Vagina (tissue), 2 donors: ENCODE results near the gene ASAH2. TPM values are rescaled to one million over a fixed set of nuclear protein-coding genes. Genes with fewer than 3 reads are reported as not detected.

Source experiments
- DNase-seq, 2 donors: peaks; one replicate each; pipeline ENCODE4 v3.0.0-alpha.2; 2017; ENCODE audit errors: extremely low spot score in 2 of 2
- H3K27ac ChIP-seq: fragments of 200-600 bp; sonication (generic); one replicate; pipeline ENCODE4 v1.5.1; 2019
- H3K27me3 ChIP-seq: fragments of 200-600 bp; sonication (generic); one replicate; pipeline ENCODE4 v1.5.1; 2019
- H3K36me3 ChIP-seq, 2 donors: fragments of 200-600 bp; sonication (generic); one replicate each; pipeline ENCODE4 v1.5.1; 2017 to 2019
- H3K4me1 ChIP-seq: fragments of 200-600 bp; sonication (generic); one replicate; pipeline ENCODE4 v1.5.1; 2019
- H3K4me3 ChIP-seq, 2 donors: fragments of 200-600 bp; sonication (generic); 1 replicate in 1 of 2; 2 replicates in 1 of 2; pipeline ENCODE4 v1.5.1; 2016 to 2019
- H3K9me3 ChIP-seq: fragments of 200-600 bp; sonication (generic); one replicate; pipeline ENCODE4 v1.5.1; 2019
- POLR2A ChIP-seq, 2 donors: fragments of 450-650 bp; IDR thresholded peaks; one replicate each; pipeline ENCODE4 v1.6.1; 2017; ENCODE audit warnings: antibody characterized with exemption in 2 of 2, mild to moderate bottlenecking in 2 of 2, moderate library complexity in 2 of 2
- POLR2AphosphoS5 ChIP-seq, 2 donors: sonication (generic); formaldehyde crosslinking; IDR thresholded peaks; one replicate each; pipeline ENCODE4 v1.9.0; 2017; ENCODE audit warnings: antibody characterized with exemption in 2 of 2, mild to moderate bottlenecking in 2 of 2, low read depth in 1 of 2; ENCODE audit not compliant: insufficient read depth in 1 of 2
- intact Hi-C: fragments of 100-400 bp; cut with DNase I; formaldehyde crosslinking; loops from one replicate; pipeline ENCODE4 v1.15.1; 2023
- total RNA-seq: library from RNA; depleted of rRNA; stranded (reverse); fragments of >200 nt; gene quantifications from one replicate; pipeline ENCODE4 v1.2.3, GENCODE V29; 2016
- TF ChIP-seq, protein P1 (sequence below), 3 experiments: fragments of 450-650 bp in 2 of 3; fragments of 200-600 bp in 1 of 3; sonication (generic) in 1 of 3; IDR thresholded peaks; one replicate each; pipeline ENCODE4 v1.5.1; 2017 to 2019; ENCODE audit warnings: antibody characterized with exemption in 3 of 3, mild to moderate bottlenecking in 2 of 3, moderate library complexity in 2 of 3

Gene ASAH2
- total RNA-seq, 1 donor from 2014 or later, result 2.5 TPM

DNA sequence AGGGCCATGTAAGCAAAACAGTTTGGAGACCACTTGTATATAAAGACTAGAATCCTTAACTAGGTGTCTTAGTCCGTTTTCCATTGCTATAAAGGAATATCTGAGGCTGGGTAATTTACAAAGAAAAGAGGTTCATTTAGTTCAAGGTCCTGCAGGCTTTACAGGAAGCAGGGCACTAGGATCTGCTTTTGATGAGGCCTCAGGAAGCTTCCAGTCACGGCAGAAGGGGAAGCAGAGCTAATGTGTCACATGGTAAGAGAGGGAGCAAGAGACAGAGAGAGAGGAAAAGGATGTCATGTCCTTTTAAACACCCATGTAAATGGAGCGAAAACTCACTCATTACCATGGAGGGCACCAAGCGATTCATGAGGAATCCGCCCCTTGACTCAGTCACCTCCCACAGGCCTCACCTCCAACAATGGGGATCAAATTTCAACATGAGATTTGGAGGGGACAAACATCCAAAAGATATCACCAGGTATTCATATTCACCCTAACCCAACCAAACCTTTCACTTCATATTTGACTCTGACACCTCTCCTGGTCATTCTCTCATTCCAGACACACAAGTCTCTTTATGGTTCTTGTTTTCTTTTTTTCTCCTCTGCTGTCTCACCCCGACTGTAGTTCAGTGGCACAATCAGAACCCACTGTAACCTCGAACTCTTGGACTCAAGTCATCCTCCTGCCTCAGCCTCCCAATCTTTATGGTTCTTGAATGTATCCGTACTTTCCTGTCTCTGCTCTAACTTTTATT lies 30.1 kb upstream of the ASAH2 start:
- intact Hi-C loops, result no loop called here
- no peak for DNase-seq
- no peaks in the 10 kb centered on the region for H3K9me3 ChIP-seq
- H3K4me3 ChIP-seq, result no peak overlapping the region
- no peaks in the 10 kb centered on the region for H3K27me3 ChIP-seq
- H3K36me3 ChIP-seq, result no peaks in the 10 kb centered on the region
- no peaks in the 10 kb centered on the region for H3K4me1 ChIP-seq
- H3K27ac ChIP-seq, result no peak overlapping the region
- TF ChIP-seq, protein P1, sequence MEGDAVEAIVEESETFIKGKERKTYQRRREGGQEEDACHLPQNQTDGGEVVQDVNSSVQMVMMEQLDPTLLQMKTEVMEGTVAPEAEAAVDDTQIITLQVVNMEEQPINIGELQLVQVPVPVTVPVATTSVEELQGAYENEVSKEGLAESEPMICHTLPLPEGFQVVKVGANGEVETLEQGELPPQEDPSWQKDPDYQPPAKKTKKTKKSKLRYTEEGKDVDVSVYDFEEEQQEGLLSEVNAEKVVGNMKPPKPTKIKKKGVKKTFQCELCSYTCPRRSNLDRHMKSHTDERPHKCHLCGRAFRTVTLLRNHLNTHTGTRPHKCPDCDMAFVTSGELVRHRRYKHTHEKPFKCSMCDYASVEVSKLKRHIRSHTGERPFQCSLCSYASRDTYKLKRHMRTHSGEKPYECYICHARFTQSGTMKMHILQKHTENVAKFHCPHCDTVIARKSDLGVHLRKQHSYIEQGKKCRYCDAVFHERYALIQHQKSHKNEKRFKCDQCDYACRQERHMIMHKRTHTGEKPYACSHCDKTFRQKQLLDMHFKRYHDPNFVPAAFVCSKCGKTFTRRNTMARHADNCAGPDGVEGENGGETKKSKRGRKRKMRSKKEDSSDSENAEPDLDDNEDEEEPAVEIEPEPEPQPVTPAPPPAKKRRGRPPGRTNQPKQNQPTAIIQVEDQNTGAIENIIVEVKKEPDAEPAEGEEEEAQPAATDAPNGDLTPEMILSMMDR (IDR thresholded peaks at IDR 0.05), result no peak
- no peak for TF ChIP-seq POLR2A (IDR thresholded peaks at IDR 0.05)

DNA sequence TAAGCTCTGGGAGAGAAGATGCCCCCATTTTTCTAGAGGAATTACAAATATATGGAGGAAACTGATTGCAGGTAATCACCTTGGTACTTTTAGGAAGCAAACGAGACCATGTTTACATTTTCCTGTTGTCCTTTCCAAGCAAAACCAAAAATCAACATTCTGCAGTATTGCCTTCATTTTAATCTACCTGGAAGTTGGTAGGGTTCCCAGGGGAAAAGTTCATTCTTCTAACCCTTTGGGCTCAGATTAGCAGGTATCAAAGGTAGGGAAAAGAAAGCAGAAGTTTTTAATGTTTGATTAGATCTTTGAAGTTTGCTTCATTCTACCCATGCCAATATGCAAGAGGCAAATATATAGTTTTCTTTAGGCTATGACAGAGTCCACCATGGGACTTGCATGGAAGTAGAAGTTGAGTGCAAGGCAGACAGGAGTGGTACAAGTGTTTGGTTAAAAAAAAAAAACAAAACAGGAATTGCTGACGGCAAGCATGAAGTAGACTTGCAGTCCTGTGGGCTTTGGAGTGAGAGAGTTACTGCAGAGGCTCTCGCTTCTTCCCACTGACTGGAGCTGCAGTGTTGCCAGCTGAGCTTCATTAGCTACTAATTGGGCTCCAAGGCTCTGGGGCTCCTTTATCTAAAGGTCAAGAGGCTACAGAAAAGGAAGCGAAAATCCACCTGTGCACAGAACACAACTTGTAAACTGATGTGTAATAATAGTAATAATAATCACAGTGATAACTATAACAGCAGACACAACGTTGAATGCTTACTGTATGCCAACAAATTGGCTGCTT lies 28.9 kb upstream of the ASAH2 start:
- Histone ChIP-seq H3K9me3 (no peaks in the 10 kb centered on the region), H3K36me3 (no peaks in the 10 kb centered on the region), H3K27me3 (no peaks in the 10 kb centered on the region), H3K4me1 (no peaks in the 10 kb centered on the region), H3K27ac (no peak overlapping the region), H3K4me3 (no peak overlapping the region)
- DNase-seq, result no peak
- TF ChIP-seq POLR2A (IDR thresholded peaks at IDR 0.05), result no peak
- TF ChIP-seq, protein P1 (IDR thresholded peaks at IDR 0.05), result no peak
- TF ChIP-seq POLR2AphosphoS5 (IDR thresholded peaks at IDR 0.05; ENCODE audit: insufficient read depth in 1 of 2, low read depth in 1 of 2), result no peak
- intact Hi-C loops, result no loop called here

DNA sequence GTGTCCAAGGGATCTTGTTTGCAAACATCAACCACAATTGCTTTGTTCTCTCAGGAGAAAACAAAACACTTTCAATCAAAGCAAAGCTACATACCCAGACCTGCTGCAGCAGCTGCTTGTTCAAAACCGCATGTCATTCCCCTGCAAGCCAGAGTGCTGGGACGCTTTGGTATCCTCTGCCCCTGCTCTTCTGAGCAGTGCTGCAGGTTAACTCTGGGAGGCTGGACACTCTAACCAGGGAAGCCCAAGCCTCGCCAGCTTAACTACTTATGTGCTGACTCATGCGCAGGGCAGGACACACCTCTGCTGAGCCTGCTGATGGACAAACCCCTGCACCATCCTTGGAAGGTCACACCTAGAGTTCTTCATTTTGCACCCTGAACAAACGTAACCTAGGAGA lies 28.2 kb upstream of the ASAH2 start:
- H3K9me3 ChIP-seq, result no peaks in the 10 kb centered on the region
- TF ChIP-seq, protein P1 (IDR thresholded peaks at IDR 0.05), result no peak
- no peak for TF ChIP-seq POLR2A (IDR thresholded peaks at IDR 0.05)
- no peak overlapping the region for H3K4me3 ChIP-seq
- intact Hi-C loops, result no loop called here
- no peaks in the 10 kb centered on the region for H3K27me3 ChIP-seq
- no peaks in the 10 kb centered on the region for H3K4me1 ChIP-seq
- DNase-seq, result no peak
- no peaks in the 10 kb centered on the region for H3K36me3 ChIP-seq
- no peak overlapping the region for H3K27ac ChIP-seq

DNA sequence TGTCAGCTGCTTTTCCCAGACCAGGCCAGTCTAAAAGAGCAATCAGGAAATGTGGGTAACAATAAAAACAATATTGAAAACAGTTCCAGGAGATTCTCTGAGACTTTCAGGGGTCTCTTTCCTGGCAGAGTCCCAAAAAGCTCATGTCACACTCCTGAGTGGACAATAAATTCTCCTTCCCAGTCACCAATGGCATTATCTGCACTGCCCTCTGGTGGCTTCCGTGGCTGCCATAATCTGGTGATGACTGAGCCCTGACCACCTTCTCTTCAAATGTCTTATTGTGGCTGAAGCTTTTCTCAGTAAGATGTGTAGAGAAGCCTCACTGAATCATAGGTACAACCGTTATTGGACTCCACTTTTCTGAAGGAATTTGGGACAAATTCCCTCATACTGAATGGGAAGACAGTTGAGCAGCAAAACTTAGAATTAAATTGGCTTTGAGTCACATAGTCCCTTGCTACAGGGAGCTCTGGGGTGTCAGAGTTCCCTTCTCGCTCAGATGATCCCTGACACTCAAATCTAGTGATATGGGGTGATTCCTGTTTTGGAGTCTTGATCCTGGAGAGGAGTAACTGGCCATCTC lies 24.4 kb upstream of the ASAH2 start:
- H3K4me3 ChIP-seq, result no peak overlapping the region
- no peaks in the 10 kb centered on the region for H3K4me1 ChIP-seq
- no peak for TF ChIP-seq POLR2AphosphoS5 (IDR thresholded peaks at IDR 0.05; ENCODE audit: insufficient read depth in 1 of 2, low read depth in 1 of 2)
- no peak for TF ChIP-seq POLR2A (IDR thresholded peaks at IDR 0.05)
- TF ChIP-seq, protein P1 (IDR thresholded peaks at IDR 0.05), result no peak
- intact Hi-C loops, result no loop called here
- DNase-seq, result no peak
- H3K9me3 ChIP-seq, result no peaks in the 10 kb centered on the region
- no peak overlapping the region for H3K27ac ChIP-seq
- H3K36me3 ChIP-seq, result no peaks in the 10 kb centered on the region
- H3K27me3 ChIP-seq, result no peaks in the 10 kb centered on the region

DNA sequence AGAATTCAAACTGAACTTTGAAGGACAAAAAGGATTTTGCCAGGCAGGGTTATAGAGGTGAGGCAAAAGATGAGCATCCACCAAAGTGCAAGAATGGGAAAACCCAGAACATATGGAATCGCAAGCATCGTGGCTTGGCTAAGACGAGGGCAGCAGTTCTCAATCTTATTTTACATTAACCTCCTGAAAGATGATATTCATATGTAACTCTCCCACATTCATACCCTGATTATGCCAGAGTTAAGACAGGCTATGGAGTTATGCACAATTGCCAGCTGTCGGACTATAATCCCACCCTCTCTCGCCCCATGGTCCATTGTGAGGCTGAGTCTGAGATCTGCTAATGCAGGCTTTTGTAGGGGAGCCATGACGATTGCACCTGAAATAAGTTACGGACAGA lies 21.2 kb upstream of the ASAH2 start:
- Histone ChIP-seq H3K27ac (no peak overlapping the region), H3K36me3 (no peaks in the 10 kb centered on the region), H3K4me3 (no peak overlapping the region), H3K27me3 (no peaks in the 10 kb centered on the region), H3K9me3 (no peaks in the 10 kb centered on the region), H3K4me1 (no peaks in the 10 kb centered on the region)
- intact Hi-C loops, result no loop called here
- TF ChIP-seq POLR2A (IDR thresholded peaks at IDR 0.05) (no peak), POLR2AphosphoS5 (IDR thresholded peaks at IDR 0.05; ENCODE audit: insufficient read depth in 1 of 2, low read depth in 1 of 2) (no peak)
- TF ChIP-seq, protein P1 (IDR thresholded peaks at IDR 0.05), result no peak
- no peak for DNase-seq
